Skin of body (tissue), 2 donors: ENCODE data around the gene NPTXR. TPM values are rescaled to one million over a fixed set of nuclear protein-coding genes. Genes with fewer than 3 reads are reported as not detected.

Experiments
- DNase-seq: peaks from one replicate; lab custom pipeline; 2025; lab: John Stamatoyannopoulos, UW
- total RNA-seq: library from RNA; depleted of rRNA; stranded (reverse); fragments of >200 nt; gene quantifications from one replicate; pipeline ENCODE4 v1.2.3, GENCODE V29; 2014

NPTXR gene
- total RNA-seq, 1 donor from 2014 or later: 2.5 TPM

DNA sequence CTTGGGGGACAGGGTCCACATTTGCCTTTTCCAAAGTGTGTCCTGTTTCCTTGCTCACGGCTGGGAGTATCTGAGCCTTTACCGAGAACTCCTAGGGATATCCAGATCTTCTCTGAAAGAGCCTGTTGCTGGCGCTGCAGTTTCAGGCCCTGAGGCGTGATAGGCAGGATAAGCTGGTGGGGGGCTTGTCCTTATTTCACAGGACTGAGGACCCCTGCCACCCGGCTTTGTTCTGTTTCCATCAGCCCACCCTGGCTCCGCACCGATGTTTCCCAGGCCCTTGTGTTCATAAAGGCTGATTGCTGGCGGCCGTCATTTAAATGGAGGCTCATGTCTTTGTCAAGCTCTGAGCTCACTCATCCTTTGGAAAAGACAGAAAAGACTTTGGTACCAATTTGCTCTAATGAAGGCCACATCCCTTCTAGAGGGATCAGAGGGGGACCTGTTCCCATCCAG lies 9.4 kb upstream of the NPTXR start:
- no peak for DNase-seq

DNA sequence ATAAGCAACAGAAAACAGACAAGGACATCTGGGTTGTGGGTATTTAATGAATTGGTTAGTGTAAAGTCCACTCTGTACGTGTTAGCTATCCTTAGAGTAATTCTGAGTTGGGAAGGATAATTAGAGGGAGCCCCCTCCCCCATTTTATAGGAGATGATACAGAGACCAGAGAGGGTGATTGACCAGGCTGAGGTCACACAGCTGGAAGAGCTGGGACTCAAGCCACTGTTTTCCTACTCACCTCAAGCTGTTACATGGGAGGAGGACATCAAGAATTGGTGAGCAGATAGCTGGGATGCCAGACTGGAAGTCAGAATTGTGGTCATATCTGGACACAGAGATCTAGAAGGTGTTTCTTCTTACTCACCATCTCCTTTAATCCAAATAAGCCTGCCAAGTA lies 8.7 kb upstream of the NPTXR start:
- no peak for DNase-seq

DNA sequence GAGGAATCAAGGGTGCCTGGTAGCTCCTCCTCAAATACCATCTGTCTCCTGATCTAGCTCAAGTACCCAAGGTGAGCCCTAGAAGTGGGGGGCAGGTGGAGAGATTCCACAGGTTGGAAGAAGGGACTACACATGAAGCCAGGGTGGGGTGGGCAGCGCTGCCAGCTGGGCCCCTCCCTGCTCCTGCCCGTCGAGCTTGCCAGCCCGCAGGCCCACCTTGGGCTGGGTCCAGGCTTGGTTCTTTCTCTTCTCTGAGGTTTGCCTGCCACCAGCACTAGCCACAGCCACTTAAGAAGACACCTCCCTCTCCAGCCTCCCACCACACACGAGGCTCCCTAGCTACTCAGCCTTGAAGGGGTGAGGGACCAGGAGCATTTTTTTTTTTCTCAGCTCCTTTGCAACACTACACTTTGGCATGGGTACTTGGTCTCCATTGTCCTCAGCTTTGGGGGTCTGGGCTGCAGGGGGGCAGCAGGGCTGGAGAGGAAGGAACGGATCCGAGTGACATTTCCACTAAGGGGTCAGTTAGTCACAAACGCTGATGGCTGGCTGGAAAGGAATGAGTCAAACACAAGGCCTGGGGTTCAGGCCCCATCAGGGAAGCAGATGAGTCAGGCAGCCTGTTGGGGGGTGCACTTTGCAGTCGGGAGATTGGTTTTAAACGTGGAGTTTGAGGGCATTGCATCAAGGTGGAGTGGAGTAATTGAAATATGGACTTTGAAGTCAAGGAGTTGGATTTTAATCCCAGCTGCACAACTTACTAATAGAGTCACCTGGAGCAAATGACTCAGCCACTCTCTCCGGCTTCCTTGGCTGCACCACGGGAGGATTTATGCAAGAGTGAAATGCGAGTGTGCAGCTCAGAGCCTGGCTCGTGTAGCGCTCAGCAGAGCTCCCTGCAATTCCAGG lies 7.4 kb upstream of the NPTXR start:
- no peak for DNase-seq

DNA sequence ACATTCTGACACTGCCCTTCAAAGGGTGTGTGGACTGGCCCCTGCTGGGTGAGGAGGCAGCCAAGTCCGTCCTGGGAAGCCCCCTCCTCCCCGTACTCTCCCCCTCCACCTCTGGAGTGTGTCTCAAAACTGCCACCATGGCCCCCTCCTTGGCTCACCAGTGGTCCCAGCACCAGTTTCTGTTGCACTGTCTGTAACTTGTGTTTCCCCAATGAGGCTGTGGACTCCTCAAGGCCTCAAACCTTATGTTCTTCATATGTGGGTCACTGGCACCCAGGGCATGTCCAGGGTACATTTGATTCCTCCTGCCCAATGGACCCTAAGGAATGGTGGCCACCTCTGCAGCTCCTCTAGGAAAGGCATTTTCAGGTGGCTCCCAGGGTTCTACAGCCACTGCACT lies 6.6 kb upstream of the NPTXR start:
- no peak for DNase-seq

DNA sequence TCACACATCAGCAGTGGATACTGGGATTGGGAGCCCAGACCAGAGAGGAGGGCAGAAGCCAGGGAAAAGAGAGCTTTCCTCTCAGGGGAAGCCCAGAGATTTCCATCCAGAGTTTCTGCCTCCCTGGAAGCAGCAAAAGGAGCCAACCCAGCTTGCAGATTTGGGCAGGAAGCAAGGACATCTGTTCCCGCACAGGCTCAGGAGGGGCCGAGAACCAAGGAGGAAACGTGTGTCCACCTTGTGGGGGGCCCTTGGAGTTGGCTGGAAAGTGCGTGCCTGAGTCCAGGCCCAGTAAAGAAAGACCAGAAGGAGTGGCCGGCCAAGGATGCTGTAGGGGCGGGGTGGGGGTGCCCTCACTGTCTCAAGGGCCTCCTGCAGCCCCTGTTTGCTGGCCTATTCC lies 6.0 kb upstream of the NPTXR start:
- DNase-seq: no peak

DNA sequence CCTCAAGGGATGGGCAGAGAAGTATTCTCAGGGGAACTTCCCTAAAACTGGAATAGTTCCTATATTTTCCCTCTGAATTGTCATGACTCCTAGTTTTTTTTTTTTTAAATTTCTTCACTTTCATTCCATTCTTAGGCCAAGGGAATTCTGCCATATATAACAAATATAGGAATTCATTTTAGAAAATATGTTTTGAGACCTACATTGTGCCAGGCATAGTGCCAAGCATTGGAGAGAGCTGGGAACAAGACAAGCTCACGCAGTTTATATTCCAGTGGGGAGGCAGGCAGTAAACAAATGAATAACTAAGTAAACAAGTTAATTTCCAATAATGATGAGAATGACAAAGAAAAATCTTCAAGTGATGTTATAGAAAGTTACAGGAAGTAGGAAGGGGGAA lies 2.6 kb upstream of the NPTXR start:
- DNase-seq: no peak

DNA sequence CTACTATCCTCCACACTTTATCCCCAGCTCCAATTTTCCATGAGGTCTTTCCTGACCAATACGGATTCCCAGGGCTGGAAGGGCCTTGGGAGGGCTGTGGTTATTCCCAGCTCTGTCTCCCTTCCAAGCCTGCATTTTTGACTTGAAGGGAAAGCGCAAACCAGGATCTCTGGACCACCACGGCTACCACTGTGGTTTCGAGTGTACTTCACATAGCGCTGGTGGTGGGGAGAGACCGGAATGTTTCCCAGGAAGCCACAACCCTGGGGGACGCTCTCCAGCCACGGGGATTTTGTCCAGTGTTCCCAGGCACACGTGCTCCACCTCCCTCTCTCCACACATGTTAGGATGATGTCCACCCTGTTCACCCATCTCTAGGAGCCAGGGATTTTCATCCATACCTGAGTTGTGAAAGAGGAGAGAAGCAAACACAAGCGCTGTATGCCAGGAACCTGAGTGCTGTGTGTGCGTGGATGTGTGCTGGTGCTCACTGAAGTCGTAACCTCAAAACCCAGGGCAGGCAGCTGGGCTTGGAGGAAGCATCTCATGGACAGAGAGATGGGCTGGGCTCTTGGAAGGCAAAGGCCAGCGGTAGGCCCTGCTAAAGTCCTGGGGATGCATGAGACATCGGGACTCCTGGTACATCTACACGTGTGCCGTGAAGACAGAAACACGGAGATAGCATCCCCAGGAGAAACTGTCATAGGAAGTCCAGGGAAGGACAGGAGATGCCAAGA lies 1.3 kb upstream of the NPTXR start:
- DNase-seq: no peak

DNA sequence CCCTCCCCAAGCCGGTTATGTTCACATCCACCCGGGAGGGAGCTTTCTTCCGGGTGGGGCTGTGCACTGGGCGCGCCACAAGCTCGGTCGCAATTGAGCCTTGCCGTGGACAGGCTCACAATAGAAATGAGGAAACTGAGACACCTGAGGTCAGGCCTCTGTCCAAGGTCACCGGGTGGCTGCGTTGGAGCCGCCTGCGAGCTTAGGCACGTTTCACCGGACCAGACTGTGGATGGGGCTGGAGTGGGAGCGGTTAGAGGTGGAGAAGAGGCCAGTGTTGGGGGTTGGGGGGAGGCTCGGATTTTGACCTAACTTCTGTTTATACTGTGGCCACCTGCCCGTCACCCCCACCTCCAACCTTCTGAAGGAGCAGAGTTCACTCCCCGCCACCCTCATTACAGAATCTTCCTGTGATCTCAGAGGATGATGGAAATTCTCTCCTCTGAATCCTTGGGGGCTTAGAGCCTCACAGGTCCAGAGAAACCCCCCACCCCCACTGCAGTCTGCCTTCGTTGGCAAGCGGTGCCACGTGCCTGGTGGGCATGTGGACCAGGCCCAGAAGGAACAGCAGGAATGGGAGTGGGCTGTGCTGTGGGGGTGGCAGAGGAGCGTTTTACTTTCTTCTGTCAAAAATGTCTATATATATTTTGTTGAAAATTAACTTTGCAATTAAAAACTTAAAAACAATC lies 631 bp upstream of the NPTXR start:
- no peak for DNase-seq

DNA sequence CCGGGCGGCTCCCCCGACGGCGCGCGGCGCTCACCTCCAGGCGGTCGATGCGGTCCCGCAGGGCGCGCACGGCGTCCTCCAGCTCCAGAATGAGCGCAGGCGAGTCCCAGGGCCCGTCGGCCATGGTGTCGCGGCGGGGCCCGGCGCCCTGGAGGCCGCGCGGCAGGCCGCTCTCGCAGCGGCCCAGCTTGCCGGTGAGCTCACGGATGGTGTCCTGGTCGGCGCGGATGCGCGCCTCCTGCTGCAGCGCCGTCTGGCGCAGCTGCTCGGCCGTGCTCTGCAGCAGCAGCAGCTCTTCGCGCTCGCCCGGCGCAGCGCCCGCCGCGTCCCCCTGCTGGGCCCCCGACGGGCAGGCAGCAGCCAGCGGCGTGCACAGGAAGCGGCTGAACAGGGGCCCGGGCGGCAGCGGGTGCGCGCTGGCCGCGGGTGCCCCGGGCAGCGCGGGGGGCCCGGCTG lies 599 bp downstream of the NPTXR start:
- peak; percentile 73 for DNase-seq

DNA sequence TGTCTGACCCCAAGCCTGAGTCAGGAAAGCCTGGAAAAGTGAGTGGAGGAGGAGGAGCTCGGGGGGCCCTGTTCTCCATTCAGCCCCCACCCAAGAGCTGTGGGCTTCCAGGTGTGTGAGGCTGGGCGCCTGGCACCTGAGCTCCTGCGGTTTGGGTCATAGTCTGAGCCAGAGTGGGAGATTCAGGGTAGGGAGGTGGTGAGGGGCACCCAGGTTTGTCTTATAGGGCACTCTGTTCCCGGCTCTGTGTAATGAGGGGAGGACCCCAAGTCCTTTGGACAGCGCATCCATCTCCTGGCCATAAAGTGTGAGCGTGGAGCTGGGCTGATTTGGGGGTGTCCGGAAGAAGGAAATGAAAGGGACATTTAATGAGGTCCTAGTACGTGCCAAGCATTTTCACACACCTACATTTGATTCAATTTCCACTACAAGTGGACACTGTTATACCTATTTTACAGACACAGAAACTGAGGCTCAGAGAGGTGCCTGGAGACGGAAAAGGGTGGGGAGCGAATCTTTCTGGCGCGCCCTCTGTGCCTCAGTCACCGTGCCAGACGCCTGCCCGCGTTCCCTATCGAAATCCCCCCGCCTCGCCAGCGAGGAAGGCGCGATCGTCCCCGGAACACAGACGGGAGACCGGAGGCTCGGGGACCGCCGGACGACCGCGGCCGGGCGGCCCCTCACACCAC lies 1.2 kb downstream of the NPTXR start:
- DNase-seq: no peak

DNA sequence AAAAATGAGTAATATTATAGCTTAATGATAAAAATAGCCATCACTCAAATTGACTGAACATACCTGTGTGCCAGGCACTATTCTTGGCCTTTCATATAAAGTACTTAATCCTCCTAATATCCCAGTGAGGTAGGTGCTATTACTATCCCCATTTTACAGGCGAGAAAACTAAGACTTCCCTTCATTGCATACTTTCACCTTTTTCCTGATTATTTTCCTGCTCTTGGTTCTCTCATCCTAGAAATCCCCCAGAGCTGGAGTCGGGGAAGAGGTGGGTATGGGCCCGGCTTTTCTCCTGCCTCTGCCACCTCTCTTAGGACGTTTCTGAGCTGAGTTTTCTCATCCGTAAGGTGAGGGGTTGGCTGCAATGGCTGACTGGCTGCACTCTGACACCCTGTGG lies 2.2 kb downstream of the NPTXR start:
- DNase-seq: no peak

DNA sequence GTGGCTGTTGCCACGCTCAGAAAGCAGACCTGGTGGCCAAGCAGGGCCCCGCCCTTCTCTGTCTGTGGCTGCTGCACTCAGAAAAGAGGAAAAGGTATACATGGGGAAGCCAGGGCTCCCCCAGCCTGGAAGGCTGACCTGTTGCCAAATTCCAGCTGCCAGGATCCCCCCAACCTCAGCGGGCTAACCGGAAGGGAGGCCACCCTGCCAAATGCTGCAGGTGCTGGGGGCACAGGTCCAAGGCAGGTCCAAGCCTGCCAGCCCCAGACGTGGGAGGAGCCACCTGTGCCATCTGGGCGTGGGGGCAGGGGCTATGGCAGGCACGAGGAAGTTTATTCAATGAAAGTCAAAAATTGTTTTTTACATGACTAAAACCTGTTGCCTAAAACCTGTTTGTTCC lies 2.6 kb downstream of the NPTXR start:
- no peak for DNase-seq

DNA sequence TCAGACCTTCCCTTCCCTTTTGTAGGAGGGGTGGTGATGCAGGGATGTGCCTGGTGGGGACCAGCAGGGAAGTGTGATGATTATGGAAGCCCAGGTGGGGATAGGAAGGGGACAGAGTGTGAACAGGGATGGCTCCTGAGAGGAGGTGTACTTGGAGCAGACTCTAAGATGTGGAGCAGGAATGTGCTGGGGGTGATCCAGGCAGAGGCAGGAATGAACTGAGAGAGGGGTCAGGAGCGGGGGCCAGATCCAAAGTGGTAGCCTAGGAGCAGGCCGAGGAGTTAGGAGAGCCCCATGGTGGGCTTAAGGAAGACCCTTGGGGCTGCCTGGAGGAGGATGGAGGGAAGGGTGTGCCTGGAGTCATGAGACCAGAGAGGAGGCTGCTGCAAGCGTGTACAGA lies 3.7 kb downstream of the NPTXR start:
- no peak for DNase-seq

DNA sequence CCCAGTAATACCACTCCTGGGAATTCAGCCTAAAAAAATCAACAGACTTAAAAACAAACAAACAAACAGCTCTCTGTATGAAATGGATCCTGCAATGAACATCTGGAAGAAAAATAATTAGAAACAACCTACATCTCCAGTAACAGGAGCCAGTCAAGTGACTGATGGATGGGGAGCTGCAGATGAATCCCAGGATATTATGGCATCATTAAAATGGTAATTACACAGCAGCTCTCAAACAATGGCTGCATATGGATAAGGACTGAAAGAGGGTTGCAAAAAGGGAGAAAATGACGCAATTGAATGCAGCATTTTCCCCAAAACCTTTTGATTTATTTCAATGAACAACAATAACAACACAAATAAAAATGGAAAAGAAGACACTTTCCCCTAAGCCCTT lies 4.1 kb downstream of the NPTXR start:
- no peak for DNase-seq

DNA sequence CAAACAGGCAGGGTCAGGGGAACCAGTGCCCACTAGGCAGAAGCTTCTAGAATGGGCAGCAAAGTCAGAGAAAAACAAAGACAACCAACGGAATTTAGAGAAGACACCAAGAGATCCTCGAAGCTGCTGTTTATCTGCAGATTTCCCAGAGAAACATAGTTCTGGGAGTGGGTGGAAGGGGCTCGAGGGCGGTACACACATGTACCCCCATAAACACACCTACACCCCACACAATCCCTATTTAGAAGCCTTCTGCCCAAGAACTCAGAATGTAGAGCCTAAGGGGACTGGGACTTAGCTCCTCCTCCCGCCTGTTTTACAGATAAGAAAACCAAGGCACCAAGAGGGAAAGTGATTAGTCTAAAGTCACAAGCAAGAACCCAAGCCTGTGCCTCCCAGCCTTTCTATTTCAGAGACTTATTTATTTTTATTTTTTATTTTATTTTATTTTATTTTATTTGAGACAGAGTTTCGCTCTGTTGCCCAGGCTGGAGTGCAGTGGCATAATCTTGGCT lies 6.4 kb downstream of the NPTXR start:
- DNase-seq: no peak

DNA sequence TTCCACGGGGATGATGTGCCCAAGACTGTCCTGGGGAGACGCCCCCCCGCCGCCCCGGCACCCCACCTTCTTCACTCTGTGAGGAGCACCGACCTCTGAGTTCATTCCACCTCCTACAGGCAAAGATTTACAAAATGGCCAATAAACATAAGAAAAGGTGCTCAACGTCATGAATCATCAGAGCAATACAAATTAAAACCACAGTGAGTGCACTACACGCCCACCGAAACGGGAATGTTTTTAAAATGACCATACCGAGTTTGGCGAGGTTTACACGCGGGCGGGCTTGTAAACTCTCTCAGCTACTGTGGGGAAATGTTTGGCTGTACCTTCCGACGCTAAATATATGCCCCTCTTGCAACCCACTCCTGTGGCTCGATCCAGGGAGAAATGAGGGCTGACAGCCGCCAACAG lies 7.9 kb downstream of the NPTXR start:
- no peak for DNase-seq

DNA sequence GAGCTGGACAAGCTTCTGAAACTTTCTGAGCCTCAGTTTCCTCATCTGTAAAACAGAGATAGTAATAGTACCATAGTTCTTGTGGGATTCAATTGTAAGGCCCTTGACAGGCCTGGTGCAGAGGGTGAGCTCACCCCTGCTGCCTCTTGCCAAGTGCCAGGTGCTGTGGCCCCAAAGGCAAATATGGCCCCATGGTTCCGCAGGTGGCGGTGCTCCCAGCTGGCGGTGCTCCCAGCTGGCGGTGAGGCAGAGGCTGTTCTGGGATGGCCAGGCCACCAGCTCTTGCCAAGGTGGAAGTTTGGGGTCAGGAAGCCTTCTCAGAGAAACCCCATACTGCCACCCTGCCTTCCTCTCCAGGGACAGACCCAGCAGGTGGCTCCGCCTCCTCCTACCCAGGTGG lies 8.8 kb downstream of the NPTXR start:
- no peak for DNase-seq

DNA sequence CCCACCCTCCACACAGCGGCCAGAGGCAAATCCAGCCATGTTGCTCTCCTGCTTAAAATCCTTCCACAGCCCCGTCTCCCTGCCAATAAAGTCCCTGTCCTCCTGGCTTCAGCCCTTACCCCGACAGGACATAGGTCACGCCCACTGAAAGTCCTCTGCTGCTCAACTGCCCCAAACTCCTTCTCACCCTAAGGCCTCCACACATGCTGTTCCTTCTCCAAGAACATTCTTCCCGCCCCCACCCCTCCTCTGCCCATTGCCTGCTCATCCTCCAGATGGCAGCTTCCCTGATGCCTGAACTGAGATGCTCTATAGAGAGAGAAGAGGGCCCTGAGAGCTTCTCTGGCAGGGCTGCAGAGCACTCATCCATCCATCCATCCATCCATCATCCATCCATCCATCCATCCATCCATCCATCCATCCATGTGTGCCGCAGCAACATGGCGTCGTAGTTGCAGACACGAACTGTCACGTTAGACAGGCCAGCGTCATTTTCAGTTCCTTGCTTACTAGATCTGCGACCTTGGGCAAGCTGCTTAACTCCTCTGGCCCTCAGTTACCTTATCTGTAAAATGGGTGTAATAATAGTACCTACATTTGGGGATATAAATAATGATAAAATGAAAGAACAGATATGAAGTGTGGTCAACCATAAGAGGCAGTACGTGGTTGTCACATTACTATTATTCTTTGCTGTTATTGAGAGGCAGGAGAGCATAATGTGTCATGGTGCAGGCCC lies 9.4 kb downstream of the NPTXR start:
- DNase-seq: no peak

DNA sequence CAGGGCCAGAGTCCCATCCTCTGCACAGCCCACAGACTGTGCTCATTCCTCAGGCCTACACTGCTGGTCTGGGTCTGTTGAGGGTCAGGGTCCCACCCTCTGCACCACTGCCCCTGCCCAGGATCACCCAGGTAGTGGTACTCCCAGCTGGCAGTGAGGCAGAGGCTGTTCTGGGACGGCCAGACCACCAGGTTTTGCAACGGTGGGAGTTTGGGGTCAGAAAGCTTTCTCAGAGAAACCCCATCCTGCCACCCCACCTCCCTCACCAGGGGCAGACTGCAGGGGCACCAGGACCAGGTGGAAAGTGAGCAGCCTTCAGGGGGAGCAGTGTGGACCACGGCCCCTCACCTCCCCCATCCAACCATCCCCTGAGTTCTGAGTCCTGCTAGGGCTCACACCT lies 10.8 kb downstream of the NPTXR start:
- DNase-seq: no peak
